Activated gamma-delta T cell (primary cell): ENCODE results near the gene PTF1A.

Experiments
- DNase-seq: peaks from one replicate; lab custom pipeline; 2025; lab: John Stamatoyannopoulos, UW

Gene PTF1A

GRCh38 chr10:23186697-23187096 lies 5.4 kb upstream of the PTF1A start:
- DNase-seq = no peak

- DNase-seq = no peak
Observed at GRCh38 chr10:23187155-23187554, 5.0 kb upstream of the PTF1A start.

GRCh38 chr10:23189024-23189423 lies 3.1 kb upstream of the PTF1A start:
- no peak for DNase-seq

GRCh38 chr10:23190872-23191763 lies 994 bp upstream of the PTF1A start:
- no peak for DNase-seq

- DNase-seq = no peak
Observed at GRCh38 chr10:23192712-23193434, 761 bp downstream of the PTF1A start.

DNA sequence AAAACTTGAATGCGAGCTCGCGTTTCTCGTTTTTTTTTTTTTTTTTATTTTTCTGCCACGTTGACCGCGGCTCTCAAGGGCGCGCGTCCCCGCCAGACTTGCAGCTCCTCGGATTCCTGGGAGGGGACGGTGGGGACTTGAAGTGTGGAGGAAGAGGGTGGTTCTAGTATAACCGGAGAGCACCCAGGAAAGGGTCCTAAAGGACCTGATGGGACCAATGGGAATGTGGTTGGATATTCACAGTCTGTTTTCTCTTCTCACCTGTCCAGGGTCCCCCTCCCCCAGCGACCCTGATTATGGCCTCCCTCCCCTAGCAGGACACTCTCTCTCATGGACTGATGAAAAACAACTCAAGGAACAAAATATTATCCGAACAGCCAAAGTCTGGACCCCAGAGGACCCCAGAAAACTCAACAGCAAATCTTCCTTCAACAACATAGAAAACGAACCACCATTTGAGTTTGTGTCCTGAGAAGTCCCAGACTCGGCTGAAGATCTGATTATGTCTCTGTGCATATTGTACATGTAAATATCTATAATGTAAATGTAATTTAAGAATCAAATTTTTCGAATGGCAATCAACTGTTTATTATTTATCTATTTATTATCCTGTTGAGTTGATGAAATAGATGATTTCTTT lies 1.4 kb downstream of the PTF1A start:
- no peak for DNase-seq

DNA sequence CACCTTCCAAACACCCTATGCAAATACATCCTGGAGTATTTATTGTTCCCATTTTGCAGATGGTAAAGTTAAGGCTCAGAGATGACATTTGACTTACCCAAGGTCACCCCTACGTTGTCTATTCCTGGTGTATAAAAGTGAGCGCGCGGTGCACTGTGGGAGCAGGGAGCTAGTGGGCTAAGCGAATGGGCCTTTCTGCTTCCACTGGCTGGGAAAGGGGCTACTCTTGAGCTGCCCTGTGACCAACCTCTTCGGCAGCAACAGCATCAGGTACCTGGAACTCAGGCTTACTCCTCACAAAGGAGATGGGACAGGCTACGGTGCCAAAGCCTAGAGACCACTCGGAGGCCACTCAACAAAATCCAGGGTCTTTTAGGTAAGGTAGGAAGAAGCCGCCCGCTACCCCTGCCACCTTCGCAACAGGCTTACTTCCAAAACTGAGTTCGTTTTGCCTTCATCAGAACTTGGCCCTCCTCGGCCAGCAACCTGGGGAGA lies 2.4 kb downstream of the PTF1A start:
- DNase-seq = no peak

DNA sequence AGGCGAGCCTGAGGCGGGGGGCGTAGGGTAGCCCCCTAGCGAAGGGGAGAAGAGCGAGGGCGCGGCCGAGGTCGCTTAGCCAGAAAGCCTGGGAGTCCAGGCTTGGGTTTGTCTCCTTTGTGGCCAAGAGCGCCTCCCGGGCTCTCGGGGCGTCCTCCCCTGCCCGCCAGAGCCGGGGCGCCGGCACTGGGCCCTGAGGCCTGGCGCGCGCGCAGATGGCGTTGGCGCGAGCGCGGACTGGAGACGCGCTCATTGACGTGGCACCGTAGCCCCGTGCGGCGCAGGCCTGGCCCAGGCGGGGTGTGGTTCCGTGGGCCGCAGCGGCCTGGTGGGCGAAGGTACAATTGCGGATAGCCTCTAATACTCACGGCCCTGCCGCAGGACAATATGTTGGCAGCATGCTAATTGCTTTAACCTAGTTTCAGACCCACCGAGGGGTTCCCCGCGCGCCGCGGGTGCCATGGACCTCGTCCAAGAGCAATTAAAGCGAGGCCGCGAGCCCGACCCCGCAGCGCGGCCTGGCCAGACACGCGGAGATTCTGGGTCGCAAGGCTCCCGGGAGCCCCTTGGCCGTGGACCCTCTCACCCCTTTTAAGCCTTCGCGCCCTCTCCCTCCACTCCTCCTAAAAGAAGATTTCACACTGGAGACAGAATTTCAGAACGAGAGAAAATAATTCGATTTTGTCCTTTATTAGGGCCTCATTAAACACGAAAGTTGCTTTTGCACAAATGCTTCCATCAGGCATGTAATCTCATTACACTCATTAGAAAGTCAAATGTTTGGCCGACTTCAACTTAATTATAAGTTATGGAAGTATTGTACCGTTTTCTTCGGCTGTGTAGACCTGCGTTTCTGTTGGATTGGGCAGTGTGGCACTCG lies 3.1 kb downstream of the PTF1A start:
- DNase-seq = no peak

- no peak for DNase-seq
Observed at GRCh38 chr10:23195846-23196600, 3.9 kb downstream of the PTF1A start.

- no peak for DNase-seq
Observed at GRCh38 chr10:23196915-23197314, 4.8 kb downstream of the PTF1A start.

DNA sequence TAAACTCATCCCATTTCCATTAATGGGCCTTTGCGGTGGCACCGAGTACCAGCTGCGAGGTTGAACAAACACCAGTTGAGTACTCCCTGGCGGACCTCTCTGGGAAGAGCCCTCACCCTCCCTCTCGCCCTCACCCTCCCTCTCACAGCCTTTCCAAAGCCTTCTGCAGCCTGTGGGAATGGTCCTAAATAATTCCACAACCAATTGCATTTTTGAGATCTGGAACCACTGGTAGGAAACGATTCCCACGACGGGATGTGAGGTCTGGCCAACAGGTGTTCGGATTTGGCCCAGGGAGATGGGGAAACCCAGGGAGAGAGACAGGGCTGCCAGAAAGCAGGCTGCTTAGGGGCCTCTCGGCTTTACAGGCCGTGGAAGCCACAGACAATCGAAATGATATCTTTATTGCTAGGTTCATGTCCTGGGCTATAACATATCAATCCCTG lies 5.3 kb downstream of the PTF1A start:
- DNase-seq = no peak

- no peak for DNase-seq
Observed at GRCh38 chr10:23198610-23198939, 6.5 kb downstream of the PTF1A start.

- no peak for DNase-seq
Observed at GRCh38 chr10:23198940-23199767, 7.0 kb downstream of the PTF1A start.

DNA sequence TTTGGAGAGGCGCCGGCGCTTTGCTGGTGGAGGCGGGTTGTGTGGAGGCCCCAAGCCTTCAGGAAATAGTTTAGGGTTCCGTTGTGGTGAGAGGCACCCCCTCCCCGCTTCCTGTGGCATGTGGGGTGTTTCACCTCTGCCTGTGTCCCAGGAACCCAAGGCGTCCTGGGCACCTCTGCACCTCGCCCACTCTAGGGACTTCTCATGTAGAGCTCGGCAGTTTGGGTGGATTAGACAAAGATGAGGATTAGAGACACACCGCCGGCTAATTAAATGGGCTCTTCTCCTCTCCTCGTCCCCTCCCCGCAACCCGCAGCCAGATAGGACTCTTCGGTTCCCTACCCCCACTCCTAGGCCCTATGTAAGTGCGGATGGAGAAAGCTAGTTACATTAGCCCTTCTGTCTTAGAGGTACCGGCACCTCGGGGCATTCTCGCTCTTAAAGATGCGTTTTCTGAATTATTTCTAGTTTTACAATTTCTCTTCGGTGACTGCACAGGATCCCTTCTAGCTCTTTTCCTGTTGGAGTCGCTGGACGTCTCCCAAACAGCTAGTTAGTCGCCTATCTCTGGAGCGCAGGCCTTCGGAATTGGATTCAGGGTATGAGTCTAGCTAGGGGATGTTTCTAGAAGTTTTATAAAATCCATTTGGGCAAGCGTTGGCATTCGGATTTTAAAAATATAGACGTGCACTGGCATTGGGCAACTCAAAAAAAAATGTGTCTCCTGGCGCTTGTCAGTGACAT lies 7.8 kb downstream of the PTF1A start:
- DNase-seq = no peak

- DNase-seq = no peak
Observed at GRCh38 chr10:23200586-23200985, 8.5 kb downstream of the PTF1A start.

DNA sequence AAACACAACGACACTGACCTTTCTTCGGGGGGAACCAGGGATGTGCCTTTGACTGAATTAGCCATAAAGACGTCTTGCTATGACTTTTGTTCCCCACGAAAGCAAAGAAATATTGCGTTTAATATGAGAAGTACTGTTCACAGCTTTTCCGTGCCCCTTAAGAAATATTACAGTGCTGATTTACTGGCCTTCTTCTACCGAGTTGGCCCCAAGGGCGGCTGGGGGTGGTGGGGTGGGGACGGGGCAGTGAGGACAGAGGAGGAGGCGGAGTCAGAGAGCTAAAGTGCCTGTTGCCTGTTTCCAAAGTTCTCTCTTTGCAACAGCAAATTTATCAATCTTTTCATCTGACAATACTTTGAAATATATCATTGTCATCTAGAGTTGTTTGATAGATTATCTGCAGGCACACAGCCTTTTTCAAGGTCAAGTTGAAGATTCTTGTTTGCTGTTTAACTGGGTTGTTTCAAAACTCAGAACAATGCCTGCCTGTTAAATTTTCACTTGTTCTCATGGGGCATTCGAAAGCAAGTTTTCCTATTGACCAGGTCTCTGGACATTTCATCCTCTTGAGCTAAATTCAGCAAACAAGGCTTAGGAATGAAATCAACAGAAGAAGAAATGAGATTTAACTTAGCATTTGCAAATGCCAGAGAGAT lies 9.0 kb downstream of the PTF1A start:
- no peak for DNase-seq

DNA sequence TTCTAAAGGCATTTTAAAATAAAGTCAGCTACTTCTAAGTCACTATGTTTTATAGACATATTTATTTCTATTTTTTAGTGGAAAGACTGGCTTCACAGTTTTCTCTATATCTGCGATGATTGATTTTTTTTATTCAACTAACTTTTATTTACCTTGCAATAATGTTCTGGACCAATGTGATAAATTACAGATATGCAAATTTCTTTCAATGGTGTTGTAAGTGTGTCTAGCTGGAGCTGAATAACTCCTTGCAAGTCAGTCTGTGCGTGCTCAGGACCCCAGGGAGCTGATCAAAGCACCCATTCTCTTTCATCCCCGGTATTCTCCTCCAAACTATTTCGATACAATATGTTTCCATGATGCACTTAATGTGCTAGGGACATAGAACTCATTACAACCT lies 9.7 kb downstream of the PTF1A start:
- no peak for DNase-seq

DNA sequence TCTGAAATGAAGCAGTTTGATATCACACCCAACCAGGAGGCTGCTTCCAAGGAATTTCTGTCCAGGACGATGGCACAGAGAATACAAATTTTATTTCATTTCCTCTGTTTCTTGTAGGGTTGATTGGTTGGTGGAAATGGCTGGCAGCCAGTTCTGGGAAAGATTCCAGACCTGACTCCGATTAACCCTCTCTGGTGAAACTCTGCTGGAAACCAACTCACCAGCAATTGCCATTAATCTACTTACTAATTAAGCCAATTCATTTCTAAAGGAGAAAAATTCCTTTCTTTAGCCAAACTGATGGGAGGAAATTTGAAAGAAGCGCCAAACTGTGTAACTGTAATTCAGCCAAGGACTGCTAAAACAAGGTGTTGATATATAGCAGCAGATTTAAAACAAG lies 10.7 kb downstream of the PTF1A start:
- no peak for DNase-seq
